HepG2 (cell line): Measurements from ENCODE around the gene TSEN34. TPM values are rescaled to one million over a fixed set of nuclear protein-coding genes. Genes with fewer than 3 reads are reported as not detected.

Experiments used
- NCOA1 ChIP-seq: sonication (generic); formaldehyde crosslinking; IDR thresholded peaks from 2 replicates; pipeline ENCODE4 v1.9.0; 2021; ENCODE audit warnings: missing genetic modification reagents
- REL ChIP-seq: sonication (generic); formaldehyde crosslinking; conservative IDR thresholded peaks from 2 replicates; pipeline ENCODE4 v1.8.0; 2022; ENCODE audit warnings: mild to moderate bottlenecking, missing genetic modification reagents, moderate library complexity
- RFX1 ChIP-seq: fragments of 450-650 bp; IDR thresholded peaks from 2 replicates; pipeline ENCODE4 v1.6.1; 2017
- STAG1 ChIP-seq: sonication (generic); formaldehyde crosslinking; IDR thresholded peaks from 2 replicates; pipeline ENCODE4 v1.4.0; 2020; ENCODE audit warnings: missing genetic modification reagents
- TEAD3 ChIP-seq: optimal IDR thresholded peaks from 2 replicates; pipeline ENCODE3; 2016; ENCODE audit warnings: borderline replicate concordance
- ZNF282 ChIP-seq: fragments of 450-650 bp; IDR thresholded peaks from 2 replicates; pipeline ENCODE4 v1.6.1; 2018; ENCODE audit not compliant: partially characterized antibody
- ZNF567 ChIP-seq: sonication (generic); formaldehyde crosslinking; IDR thresholded peaks from 2 replicates; pipeline ENCODE4 v1.8.1; 2023; ENCODE audit warnings: mild to moderate bottlenecking, missing genetic modification reagents, borderline replicate concordance
- polyA plus RNA-seq, 8 experiments: library from polyadenylated mRNA; depleted of rRNA in 3 of 8; stranded (reverse) in 7 of 8; unstranded in 1 of 8; fragments of >200 nt; fragmentation: Illumina TruSeq in 4 of 8; extraction: Trizol in 4 of 8; gene quantifications; 2 replicates each; pipeline versions ENCODE4 v1.2.1 to v1.2.3, GENCODE V29; 2011 to 2016; ENCODE audit warnings: low read depth in 4 of 8, missing spikeins in 1 of 8, mixed read lengths in 1 of 8; ENCODE audit not compliant: insufficient read depth in 1 of 8
- total RNA-seq, 5 experiments: library from RNA; depleted of rRNA; stranded (reverse); fragments of >200 nt; fragmentation: Illumina TruSeq; extraction: Trizol; gene quantifications; 2 replicates each; pipeline ENCODE4 v1.2.3, GENCODE V29; 2016; ENCODE audit warnings: low read depth in 1 of 5
- TF ChIP-seq, protein P1 (sequence below): IDR thresholded peaks from 2 replicates; pipeline ENCODE4 v1.6.1; 2016; ENCODE audit warnings: missing compliant biosample characterization, missing genetic modification reagents, borderline replicate concordance
- TF ChIP-seq, protein P2 (sequence below): sonication (generic); formaldehyde crosslinking; IDR thresholded peaks from 2 replicates; pipeline ENCODE4 v1.5.1; 2020; ENCODE audit warnings: mild to moderate bottlenecking, missing genetic modification reagents
- TF ChIP-seq, protein P3 (sequence below): sonication (generic); formaldehyde crosslinking; IDR thresholded peaks from 2 replicates; pipeline ENCODE4 v1.5.1; 2020; ENCODE audit warnings: mild to moderate bottlenecking, missing genetic modification reagents, moderate library complexity
- TF ChIP-seq, protein P4 (sequence below): sonication (generic); formaldehyde crosslinking; IDR thresholded peaks from 2 replicates; pipeline ENCODE4 v1.4.0; 2020; ENCODE audit warnings: missing genetic modification reagents, borderline replicate concordance
- TF ChIP-seq, protein P5 (sequence below): sonication (generic); formaldehyde crosslinking; IDR thresholded peaks from 2 replicates; pipeline ENCODE4 v1.9.0; 2022; ENCODE audit warnings: low read depth, missing genetic modification reagents

TSEN34 gene
- total and polyA plus RNA-seq, 2 of the 13 experiments (the other 11 are each of a cell fraction or from before 2014, with no cell fraction given): 55.1 to 65.4 TPM

DNA sequence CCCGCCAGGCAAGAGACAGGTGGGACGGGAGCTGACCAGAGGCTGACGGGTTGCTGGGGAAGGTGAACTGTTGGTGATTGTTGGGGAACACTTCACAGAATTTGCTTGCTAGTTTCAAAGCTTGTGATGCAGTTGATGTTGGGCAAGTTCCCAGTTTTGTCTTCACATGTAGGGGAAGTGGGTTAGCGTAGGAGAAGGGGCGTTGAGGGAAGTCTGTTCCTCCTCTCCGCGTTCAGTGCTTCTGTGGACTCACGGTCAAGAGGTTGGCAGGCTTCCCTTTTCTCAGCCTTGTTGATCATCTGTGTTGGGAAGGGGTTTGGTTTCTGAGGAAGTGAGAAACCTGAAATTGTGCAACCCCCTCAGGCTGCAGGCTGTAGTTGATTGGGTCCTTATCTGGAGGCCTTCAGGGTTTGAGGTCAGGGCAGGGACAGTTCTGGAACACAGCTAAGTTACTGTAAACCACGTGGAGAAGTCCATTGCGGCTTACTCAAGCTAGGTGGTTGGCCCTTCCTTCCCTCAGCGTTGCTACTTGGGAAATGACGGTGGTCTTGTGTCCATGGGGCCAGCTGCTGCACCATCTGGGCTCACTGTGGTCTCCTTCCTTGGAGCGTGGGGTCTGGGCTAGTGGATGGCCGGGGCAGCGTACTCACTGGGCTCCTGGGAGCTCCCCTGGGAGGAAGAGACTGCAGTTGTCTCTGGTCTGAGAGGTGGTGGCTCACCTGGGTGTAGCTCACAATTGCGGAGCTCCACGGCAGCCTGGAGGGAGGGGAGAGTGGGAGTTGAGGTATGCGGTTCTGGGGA lies 17.1 kb downstream of the TSEN34 start (continued):
- TF ChIP-seq, protein P1, sequence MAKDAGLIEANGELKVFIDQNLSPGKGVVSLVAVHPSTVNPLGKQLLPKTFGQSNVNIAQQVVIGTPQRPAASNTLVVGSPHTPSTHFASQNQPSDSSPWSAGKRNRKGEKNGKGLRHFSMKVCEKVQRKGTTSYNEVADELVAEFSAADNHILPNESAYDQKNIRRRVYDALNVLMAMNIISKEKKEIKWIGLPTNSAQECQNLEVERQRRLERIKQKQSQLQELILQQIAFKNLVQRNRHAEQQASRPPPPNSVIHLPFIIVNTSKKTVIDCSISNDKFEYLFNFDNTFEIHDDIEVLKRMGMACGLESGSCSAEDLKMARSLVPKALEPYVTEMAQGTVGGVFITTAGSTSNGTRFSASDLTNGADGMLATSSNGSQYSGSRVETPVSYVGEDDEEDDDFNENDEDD (CRISPR knock-in tag): no peak
- TF ChIP-seq NCOA1 (no peak), RFX1 (no peak), REL (CRISPR knock-in tag) (no peak), TEAD3 (CRISPR knock-in tag) (no peak), ZNF282 (no peak), ZNF567 (CRISPR knock-in tag) (no peak), STAG1 (CRISPR knock-in tag) (no peak)
- TF ChIP-seq, protein P2, sequence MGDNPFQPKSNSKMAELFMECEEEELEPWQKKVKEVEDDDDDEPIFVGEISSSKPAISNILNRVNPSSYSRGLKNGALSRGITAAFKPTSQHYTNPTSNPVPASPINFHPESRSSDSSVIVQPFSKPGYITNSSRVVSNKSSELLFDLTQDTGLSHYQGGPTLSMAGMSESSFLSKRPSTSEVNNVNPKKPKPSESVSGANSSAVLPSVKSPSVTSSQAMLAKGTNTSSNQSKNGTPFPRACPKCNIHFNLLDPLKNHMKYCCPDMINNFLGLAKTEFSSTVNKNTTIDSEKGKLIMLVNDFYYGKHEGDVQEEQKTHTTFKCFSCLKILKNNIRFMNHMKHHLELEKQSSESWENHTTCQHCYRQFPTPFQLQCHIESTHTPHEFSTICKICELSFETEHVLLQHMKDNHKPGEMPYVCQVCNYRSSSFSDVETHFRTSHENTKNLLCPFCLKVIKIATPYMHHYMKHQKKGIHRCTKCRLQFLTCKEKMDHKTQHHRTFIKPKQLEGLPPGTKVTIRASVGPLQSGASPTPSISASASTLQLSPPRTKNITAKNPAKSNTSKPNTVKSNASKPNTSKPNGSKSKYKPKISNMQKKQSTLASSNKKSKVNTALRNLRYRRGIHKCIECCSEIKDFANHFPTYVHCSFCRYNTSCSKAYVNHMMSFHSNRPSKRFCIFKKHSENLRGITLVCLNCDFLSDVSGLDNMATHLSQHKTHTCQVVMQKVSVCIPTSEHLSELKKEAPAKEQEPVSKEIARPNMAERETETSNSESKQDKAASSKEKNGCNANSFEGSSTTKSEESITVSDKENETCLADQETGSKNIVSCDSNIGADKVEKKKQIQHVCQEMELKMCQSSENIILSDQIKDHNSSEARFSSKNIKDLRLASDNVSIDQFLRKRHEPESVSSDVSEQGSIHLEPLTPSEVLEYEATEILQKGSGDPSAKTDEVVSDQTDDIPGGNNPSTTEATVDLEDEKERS: peak; percentile 55; the same call in 1 of the 2 replicates
- TF ChIP-seq, protein P3, sequence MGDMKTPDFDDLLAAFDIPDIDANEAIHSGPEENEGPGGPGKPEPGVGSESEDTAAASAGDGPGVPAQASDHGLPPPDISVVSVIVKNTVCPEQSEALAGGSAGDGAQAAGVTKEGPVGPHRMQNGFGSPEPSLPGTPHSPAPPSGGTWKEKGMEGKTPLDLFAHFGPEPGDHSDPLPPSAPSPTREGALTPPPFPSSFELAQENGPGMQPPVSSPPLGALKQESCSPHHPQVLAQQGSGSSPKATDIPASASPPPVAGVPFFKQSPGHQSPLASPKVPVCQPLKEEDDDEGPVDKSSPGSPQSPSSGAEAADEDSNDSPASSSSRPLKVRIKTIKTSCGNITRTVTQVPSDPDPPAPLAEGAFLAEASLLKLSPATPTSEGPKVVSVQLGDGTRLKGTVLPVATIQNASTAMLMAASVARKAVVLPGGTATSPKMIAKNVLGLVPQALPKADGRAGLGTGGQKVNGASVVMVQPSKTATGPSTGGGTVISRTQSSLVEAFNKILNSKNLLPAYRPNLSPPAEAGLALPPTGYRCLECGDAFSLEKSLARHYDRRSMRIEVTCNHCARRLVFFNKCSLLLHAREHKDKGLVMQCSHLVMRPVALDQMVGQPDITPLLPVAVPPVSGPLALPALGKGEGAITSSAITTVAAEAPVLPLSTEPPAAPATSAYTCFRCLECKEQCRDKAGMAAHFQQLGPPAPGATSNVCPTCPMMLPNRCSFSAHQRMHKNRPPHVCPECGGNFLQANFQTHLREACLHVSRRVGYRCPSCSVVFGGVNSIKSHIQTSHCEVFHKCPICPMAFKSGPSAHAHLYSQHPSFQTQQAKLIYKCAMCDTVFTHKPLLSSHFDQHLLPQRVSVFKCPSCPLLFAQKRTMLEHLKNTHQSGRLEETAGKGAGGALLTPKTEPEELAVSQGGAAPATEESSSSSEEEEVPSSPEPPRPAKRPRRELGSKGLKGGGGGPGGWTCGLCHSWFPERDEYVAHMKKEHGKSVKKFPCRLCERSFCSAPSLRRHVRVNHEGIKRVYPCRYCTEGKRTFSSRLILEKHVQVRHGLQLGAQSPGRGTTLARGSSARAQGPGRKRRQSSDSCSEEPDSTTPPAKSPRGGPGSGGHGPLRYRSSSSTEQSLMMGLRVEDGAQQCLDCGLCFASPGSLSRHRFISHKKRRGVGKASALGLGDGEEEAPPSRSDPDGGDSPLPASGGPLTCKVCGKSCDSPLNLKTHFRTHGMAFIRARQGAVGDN: peak; percentile 71
- TF ChIP-seq, protein P4, sequence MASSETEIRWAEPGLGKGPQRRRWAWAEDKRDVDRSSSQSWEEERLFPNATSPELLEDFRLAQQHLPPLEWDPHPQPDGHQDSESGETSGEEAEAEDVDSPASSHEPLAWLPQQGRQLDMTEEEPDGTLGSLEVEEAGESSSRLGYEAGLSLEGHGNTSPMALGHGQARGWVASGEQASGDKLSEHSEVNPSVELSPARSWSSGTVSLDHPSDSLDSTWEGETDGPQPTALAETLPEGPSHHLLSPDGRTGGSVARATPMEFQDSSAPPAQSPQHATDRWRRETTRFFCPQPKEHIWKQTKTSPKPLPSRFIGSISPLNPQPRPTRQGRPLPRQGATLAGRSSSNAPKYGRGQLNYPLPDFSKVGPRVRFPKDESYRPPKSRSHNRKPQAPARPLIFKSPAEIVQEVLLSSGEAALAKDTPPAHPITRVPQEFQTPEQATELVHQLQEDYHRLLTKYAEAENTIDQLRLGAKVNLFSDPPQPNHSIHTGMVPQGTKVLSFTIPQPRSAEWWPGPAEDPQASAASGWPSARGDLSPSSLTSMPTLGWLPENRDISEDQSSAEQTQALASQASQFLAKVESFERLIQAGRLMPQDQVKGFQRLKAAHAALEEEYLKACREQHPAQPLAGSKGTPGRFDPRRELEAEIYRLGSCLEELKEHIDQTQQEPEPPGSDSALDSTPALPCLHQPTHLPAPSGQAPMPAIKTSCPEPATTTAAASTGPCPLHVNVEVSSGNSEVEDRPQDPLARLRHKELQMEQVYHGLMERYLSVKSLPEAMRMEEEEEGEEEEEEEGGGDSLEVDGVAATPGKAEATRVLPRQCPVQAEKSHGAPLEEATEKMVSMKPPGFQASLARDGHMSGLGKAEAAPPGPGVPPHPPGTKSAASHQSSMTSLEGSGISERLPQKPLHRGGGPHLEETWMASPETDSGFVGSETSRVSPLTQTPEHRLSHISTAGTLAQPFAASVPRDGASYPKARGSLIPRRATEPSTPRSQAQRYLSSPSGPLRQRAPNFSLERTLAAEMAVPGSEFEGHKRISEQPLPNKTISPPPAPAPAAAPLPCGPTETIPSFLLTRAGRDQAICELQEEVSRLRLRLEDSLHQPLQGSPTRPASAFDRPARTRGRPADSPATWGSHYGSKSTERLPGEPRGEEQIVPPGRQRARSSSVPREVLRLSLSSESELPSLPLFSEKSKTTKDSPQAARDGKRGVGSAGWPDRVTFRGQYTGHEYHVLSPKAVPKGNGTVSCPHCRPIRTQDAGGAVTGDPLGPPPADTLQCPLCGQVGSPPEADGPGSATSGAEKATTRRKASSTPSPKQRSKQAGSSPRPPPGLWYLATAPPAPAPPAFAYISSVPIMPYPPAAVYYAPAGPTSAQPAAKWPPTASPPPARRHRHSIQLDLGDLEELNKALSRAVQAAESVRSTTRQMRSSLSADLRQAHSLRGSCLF: no peak
- TF ChIP-seq, protein P5, sequence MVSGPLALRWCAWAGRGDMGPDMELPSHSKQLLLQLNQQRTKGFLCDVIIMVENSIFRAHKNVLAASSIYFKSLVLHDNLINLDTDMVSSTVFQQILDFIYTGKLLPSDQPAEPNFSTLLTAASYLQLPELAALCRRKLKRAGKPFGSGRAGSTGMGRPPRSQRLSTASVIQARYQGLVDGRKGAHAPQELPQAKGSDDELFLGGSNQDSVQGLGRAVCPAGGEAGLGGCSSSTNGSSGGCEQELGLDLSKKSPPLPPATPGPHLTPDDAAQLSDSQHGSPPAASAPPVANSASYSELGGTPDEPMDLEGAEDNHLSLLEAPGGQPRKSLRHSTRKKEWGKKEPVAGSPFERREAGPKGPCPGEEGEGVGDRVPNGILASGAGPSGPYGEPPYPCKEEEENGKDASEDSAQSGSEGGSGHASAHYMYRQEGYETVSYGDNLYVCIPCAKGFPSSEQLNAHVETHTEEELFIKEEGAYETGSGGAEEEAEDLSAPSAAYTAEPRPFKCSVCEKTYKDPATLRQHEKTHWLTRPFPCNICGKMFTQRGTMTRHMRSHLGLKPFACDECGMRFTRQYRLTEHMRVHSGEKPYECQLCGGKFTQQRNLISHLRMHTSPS (CRISPR knock-in tag): no peak
